Astrocyte (in vitro differentiated cells and primary cell): ENCODE measurements around the gene ZNF74.
"Not testable (repeated sequence)": the region's sequence is repeated elsewhere in the genome, so short reads cannot be mapped to it uniquely, and the experiment has no call there.

Experiments used
- EZH2 ChIP-seq: IDR thresholded peaks from 2 replicates; pipeline ENCODE4 v1.6.1; 2012; ENCODE audit warnings: mild to moderate bottlenecking, low read length, inconsistent platforms; ENCODE audit not compliant: insufficient read depth
- TF ChIP-seq, protein P1 (sequence below): IDR thresholded peaks from 2 replicates; pipeline ENCODE4 v1.5.1; 2011; ENCODE audit warnings: low read depth, mild to moderate bottlenecking, inconsistent platforms, low read length, moderate library complexity; ENCODE audit not compliant: insufficient read depth

DNA sequence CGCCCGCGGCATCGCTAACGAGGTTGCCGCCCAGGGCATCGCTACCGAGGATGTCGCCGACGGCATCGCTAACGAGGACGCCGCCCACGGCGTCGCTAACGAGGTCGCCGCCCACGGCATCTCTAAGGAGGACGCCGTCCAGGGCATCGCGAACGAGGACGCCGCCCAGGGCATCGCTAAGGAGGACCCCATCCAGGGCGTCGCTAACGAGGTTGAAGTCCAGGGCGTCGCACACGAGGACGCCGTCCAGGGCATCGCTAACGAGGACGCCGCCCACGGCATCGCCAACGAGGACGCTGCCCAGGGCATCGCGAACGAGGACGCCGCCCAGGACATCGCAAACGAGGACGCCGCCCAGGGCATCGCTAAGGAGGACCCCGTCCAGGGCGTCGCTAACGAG is 33.7 kb upstream of the ZNF74 start:
- TF ChIP-seq, protein P1, sequence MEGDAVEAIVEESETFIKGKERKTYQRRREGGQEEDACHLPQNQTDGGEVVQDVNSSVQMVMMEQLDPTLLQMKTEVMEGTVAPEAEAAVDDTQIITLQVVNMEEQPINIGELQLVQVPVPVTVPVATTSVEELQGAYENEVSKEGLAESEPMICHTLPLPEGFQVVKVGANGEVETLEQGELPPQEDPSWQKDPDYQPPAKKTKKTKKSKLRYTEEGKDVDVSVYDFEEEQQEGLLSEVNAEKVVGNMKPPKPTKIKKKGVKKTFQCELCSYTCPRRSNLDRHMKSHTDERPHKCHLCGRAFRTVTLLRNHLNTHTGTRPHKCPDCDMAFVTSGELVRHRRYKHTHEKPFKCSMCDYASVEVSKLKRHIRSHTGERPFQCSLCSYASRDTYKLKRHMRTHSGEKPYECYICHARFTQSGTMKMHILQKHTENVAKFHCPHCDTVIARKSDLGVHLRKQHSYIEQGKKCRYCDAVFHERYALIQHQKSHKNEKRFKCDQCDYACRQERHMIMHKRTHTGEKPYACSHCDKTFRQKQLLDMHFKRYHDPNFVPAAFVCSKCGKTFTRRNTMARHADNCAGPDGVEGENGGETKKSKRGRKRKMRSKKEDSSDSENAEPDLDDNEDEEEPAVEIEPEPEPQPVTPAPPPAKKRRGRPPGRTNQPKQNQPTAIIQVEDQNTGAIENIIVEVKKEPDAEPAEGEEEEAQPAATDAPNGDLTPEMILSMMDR = not testable (repeated sequence)
- not testable (repeated sequence) for TF ChIP-seq EZH2
